ENCODE measurements around the gene L3MBTL1. TPM values are rescaled to one million over a fixed set of nuclear protein-coding genes. Genes with fewer than 3 reads are reported as not detected.
A peak's percentile ranks its signal among the peaks of the same experiment; 100 is the strongest.

The L3MBTL1 gene
- total and polyA plus RNA-seq, 4 experiments from 2014 or later = 1.3 to 22.5 (median 9.9) TPM

DNA sequence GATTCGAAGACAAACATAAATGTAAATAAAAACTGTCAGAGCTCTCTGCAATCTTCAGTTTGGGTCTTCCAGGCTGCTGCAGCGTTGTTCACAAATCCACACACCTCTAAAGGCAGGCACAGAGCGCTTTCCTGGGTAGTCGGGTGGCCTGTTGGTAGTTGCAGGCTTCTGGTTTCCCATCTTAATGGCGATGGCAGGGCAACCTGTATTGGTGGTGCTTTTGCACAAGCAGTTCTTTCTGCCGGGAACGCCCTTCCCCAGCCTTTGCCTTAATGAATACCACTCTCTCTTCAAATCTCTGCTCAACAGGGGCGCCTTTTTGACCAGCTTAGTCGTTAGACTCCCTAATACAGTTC, 82.5 kb downstream of the L3MBTL1 start:
- no peak for DNase-seq
- ChIA-PET POLR2A (ENCODE audit: partially characterized antibody) (interaction anchor here (1.1 to 2.9 kb wide), 3 partner anchors 70 to 132 kb away, joined by 4 to 29 read pairs (median 6); partner anchors contain the start of gene SRSF6), CTCF (ENCODE audit: partially characterized antibody) (no interaction called here)
- Mint-ChIP-seq H3K4me1 (peaks cover 7 to 22% (median 15%) of the 10 kb centered on the region in 4 donors), H3K4me3 (peak overlapping the region; percentile 88 to 96 (median 94)), H3K36me3 (peaks cover 8 to 16% of the 10 kb centered on the region in 2 donors), H3K27me3 (peaks cover 2 to 6% of the 10 kb centered on the region in 2 donors), H3K9me3 (no peaks in the 10 kb centered on the region), H3K27ac (peak overlapping the region; percentile 93 to 99 (median 97))
- Histone ChIP-seq H3K27ac (ENCODE audit: low read depth, low read length) (peak overlapping the region; percentile 71), H3K36me3 (ENCODE audit: insufficient read depth, low read length) (no peaks in the 10 kb centered on the region), H3K27me3 (ENCODE audit: insufficient read depth, low read length) (no peaks in the 10 kb centered on the region), H3K4me1 (ENCODE audit: insufficient read depth, low read length) (peaks cover 18% of the 10 kb centered on the region), H3K9me3 (ENCODE audit: control insufficient read depth in 1 of 2, low read length in 2 of 2) (no peaks in the 10 kb centered on the region), H3K4me3 (ENCODE audit: low read length in 2 of 2) (peak overlapping the region; percentile 75 to 90)
- intact Hi-C loops (cut with micrococcal nuclease) = loop anchor here (1.0 kb wide), 2 partner anchors 76 to 133 kb away; partner anchors contain the start of gene SRSF6

DNA sequence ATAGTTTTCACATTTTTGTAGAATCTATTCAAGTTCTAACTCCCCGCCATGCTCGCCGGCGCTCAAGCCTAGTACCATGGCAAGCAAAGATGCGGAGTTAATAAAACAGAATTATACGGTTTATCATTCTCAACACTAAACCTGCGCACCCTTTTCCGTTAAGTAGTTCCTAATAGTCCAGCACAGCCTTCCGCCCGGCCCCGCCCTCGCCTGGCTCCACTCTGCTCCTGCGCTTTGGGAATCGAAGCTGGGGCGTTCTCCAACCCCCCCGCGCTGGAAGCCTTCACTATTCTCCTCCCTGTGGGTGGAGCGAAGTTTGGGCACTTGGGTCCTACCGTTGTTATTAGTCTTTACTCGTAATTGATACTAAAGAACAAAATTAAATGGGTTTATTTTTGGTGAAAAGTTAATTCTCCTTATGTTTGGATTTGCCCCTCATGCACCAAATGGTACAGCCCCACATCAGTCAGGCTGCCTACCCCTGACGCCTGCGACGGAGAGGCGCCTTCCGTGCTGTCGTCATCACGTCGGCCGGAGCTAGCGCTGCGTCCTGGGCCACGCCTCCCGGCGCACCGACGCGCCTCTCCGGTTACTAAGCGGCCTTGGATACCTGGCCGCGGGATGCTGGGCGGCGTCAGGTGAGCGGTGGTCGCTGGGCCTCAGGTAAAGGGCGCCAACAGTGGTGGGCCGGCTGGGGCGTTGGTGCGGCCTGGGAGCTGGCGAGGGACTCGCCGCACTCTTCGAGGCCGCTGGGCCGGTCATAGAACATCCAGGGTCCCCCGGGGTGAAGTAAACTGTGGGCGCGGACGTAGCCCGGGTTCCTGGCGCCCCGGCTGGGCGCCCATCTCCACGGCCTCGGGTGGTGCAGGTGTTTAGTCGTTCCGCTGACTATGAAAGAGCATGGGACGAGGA, 83.2 kb downstream of the L3MBTL1 start, which contains the start of gene IFT52:
TSS of gene IFT52 (plus strand) at position 546 of the 912 bp plus-strand sequence. CDS start 3,762 bp downstream, outside the sequence.
- Mint-ChIP-seq H3K4me3 (peak within 1 kb of the TSS; percentile 88 to 96 (median 94)), H3K4me1 (peaks cover 7 to 22% (median 15%) of the 10 kb centered on the region in 4 donors), H3K36me3 (peaks cover 8 to 17% of the 10 kb centered on the region in 2 donors), H3K27ac (peak within 1 kb of the TSS; percentile 93 to 99 (median 97)), H3K27me3 (peaks cover 2 to 6% of the 10 kb centered on the region in 2 donors), H3K9me3 (no peaks in the 10 kb centered on the region)
- Histone ChIP-seq H3K4me3 (ENCODE audit: low read length in 2 of 2) (peak within 1 kb of the TSS; percentile 75 to 90), H3K4me1 (ENCODE audit: insufficient read depth, low read length) (peaks cover 18% of the 10 kb centered on the region), H3K9me3 (ENCODE audit: control insufficient read depth in 1 of 2, low read length in 2 of 2) (no peaks in the 10 kb centered on the region), H3K27ac (ENCODE audit: low read depth, low read length) (peak within 1 kb of the TSS; percentile 71), H3K36me3 (ENCODE audit: insufficient read depth, low read length) (no peaks in the 10 kb centered on the region), H3K27me3 (ENCODE audit: insufficient read depth, low read length) (no peaks in the 10 kb centered on the region)
- DNase-seq = peak; percentile 85 to 89 (median 88)
- ChIA-PET POLR2A (ENCODE audit: partially characterized antibody) (interaction anchor here (1.1 to 2.9 kb wide), 6 partner anchors 11 to 352 kb away, joined by 3 to 29 read pairs (median 4); partner anchors contain the start of gene SRSF6), CTCF (ENCODE audit: partially characterized antibody) (interaction anchor here (1.6 kb wide), 1 partner anchor 10 kb away, joined by 3 read pairs; no protein-coding TSS in a partner anchor)
- intact Hi-C loops (cut with micrococcal nuclease) = loop anchor here (1.0 kb wide), 2 partner anchors 76 to 133 kb away; partner anchors contain the start of gene SRSF6

Other genes with a start within 250 kb of the L3MBTL1 start
- 100 to 1,000 TPM; 175 to 186 TPM for gene SRSF6, start 49.8 kb upstream of the L3MBTL1 start, total RNA-seq
- 10 to 100 TPM; 30.6 to 47.1 TPM for gene SRSF6, start 49.8 kb upstream of the L3MBTL1 start, polyA plus RNA-seq
- gene SGK2, start 51.3 kb downstream of the L3MBTL1 start, total RNA-seq = 1 to 10 TPM in 1 of 2 experiments, under 1 TPM in 1; 0.70 to 1.6 TPM
- not detected for gene SGK2, start 51.3 kb downstream of the L3MBTL1 start, polyA plus RNA-seq
- 10 to 100 TPM; 13.3 to 18.2 TPM for gene IFT52, start 83.2 kb downstream of the L3MBTL1 start, total RNA-seq
- 10 to 100 TPM; 27.4 to 30.6 TPM for gene IFT52, start 83.2 kb downstream of the L3MBTL1 start, polyA plus RNA-seq
- under 1 TPM in 1 of 2 experiments, not detected in 1; 0.11 TPM for gene MYBL2, start 159.4 kb downstream of the L3MBTL1 start, total RNA-seq
- under 1 TPM in 1 of 2 donors, not detected in 1; 0.22 TPM for gene MYBL2, start 159.4 kb downstream of the L3MBTL1 start, polyA plus RNA-seq
- gene GTSF1L, start 219.3 kb downstream of the L3MBTL1 start, total RNA-seq = not detected
- not detected for gene GTSF1L, start 219.3 kb downstream of the L3MBTL1 start, polyA plus RNA-seq